Smooth muscle cell (in vitro differentiated cells): Measurements from ENCODE around the gene SDK1. TPM values are rescaled to one million over a fixed set of nuclear protein-coding genes. Genes with fewer than 3 reads are reported as not detected.

Experiments used
- DNase-seq: peaks from one replicate; lab custom pipeline; 2025; ENCODE audit not compliant: unreplicated experiment; lab: John Stamatoyannopoulos, UW
- H2AFZ ChIP-seq: fragments of 200-600 bp; sonication (generic); 2 replicates; pipeline ENCODE4 v1.6.0; 2016; ENCODE audit warnings: antibody characterized with exemption, low read depth, mild to moderate bottlenecking
- H3F3A ChIP-seq: fragments of 200-600 bp; sonication (generic); 2 replicates; pipeline ENCODE4 v1.6.0; 2017; ENCODE audit warnings: antibody characterized with exemption, low read depth
- H3K27ac ChIP-seq: fragments of 200-600 bp; sonication (generic); 2 replicates; pipeline ENCODE4 v1.5.1; 2016; ENCODE audit warnings: low read depth, mild to moderate bottlenecking
- H3K27me3 ChIP-seq: fragments of 200-600 bp; sonication (generic); 2 replicates; pipeline ENCODE4 v1.6.1; 2016; ENCODE audit warnings: low read depth, mild to moderate bottlenecking
- H3K36me3 ChIP-seq: fragments of 200-600 bp; sonication (generic); 2 replicates; pipeline ENCODE4 v1.5.1; 2016; ENCODE audit warnings: low read depth
- H3K4me1 ChIP-seq: fragments of 200-600 bp; sonication (generic); 2 replicates; pipeline ENCODE4 v1.5.1; 2016; ENCODE audit warnings: low read depth
- H3K4me2 ChIP-seq: fragments of 200-600 bp; sonication (generic); 2 replicates; pipeline ENCODE4 v1.6.0; 2016; ENCODE audit warnings: mild to moderate bottlenecking
- H3K4me3 ChIP-seq: fragments of 200-600 bp; sonication (generic); 2 replicates; pipeline ENCODE4 v1.5.1; 2016; ENCODE audit warnings: mild to moderate bottlenecking
- H3K79me2 ChIP-seq: fragments of 200-600 bp; sonication (generic); 2 replicates; pipeline ENCODE4 v1.6.0; 2016; ENCODE audit warnings: low read depth, mild to moderate bottlenecking
- H3K9ac ChIP-seq: fragments of 200-600 bp; sonication (generic); 2 replicates; pipeline ENCODE4 v1.6.0; 2016; ENCODE audit warnings: low read depth
- H3K9me3 ChIP-seq: fragments of 200-600 bp; sonication (generic); replicated peaks from 2 replicates; pipeline ENCODE4 v1.5.1; 2016; ENCODE audit warnings: low read depth
- H4K20me1 ChIP-seq: fragments of 200-600 bp; sonication (generic); 2 replicates; pipeline ENCODE4 v1.6.0; 2016; ENCODE audit warnings: low read depth
- WGBS: methylation state at CpG from one replicate; pipeline ENCODE4 v1.1.7; 2016; ENCODE audit warnings: low lambda C conversion rate; 5-methylcytosine and 5-hydroxymethylcytosine counted together
- polyA plus RNA-seq: library from polyadenylated mRNA; unstranded; fragments of >200 nt; fragmentation: Nextera tagmentation; extraction: Ambion mirVana; gene quantifications from 2 replicates; pipeline ENCODE4 v1.2.1, GENCODE V29; 2016
- total RNA-seq: library from RNA; depleted of rRNA; stranded (reverse); fragments of >200 nt; gene quantifications from 2 replicates; pipeline ENCODE4 v1.2.3, GENCODE V29; 2014
- TF ChIP-seq, protein P1 (sequence below): fragments of 200-600 bp; sonication (generic); IDR thresholded peaks from 2 replicates; pipeline ENCODE4 v1.5.1; 2017; ENCODE audit warnings: borderline replicate concordance, mild to moderate bottlenecking, antibody characterized with exemption; ENCODE audit not compliant: insufficient read depth, poor library complexity, severe bottlenecking

Gene SDK1
- total and polyA plus RNA-seq, 2 experiments from 2014 or later = 1.1 to 2.5 TPM

DNA sequence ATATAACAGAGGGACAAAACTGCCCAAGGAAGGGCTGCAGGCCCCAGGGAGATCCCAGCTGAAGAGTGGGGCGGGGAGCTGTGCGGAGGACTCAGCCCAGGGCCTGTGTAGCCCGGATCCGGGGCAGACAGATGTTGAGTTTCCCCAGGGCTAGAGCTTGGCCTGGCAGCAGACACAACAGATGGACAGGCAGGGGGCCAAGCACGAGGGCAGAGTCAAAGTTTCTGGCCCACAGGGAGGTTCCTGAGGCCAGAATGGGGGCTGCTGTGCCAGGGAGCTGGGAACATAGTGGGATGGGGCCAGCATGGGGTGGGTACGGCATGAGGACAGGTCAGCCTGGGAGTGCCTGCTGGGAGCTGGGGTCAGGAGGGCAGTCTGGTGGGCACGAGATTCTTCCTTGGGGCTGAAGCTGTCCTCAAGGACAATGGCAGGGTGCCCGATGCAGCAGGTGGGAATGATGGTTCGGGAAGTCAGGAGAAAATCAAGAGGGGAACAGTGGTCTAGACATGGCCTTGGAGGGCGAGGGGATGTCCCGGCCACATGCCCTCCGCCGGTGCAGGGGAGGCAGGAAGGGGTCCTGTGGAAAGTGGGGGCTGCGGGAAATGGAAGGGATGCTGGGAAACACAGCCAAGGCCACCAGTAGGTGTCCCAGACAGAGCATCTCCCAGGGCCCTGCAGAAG is 862.0 kb downstream of the SDK1 start:
- Histone ChIP-seq H3K79me2 (no peaks in the 10 kb centered on the region), H3K9ac (no peak overlapping the region), H3K27ac (no peak overlapping the region), H3K9me3 (no peaks in the 10 kb centered on the region), H3F3A (no peaks in the 10 kb centered on the region), H4K20me1 (no peaks in the 10 kb centered on the region), H3K36me3 (no peaks in the 10 kb centered on the region), H3K27me3 (no peaks in the 10 kb centered on the region), H3K4me1 (no peaks in the 10 kb centered on the region), H2AFZ (no peak overlapping the region), H3K4me2 (no peak overlapping the region), H3K4me3 (no peak overlapping the region)
- TF ChIP-seq, protein P1, sequence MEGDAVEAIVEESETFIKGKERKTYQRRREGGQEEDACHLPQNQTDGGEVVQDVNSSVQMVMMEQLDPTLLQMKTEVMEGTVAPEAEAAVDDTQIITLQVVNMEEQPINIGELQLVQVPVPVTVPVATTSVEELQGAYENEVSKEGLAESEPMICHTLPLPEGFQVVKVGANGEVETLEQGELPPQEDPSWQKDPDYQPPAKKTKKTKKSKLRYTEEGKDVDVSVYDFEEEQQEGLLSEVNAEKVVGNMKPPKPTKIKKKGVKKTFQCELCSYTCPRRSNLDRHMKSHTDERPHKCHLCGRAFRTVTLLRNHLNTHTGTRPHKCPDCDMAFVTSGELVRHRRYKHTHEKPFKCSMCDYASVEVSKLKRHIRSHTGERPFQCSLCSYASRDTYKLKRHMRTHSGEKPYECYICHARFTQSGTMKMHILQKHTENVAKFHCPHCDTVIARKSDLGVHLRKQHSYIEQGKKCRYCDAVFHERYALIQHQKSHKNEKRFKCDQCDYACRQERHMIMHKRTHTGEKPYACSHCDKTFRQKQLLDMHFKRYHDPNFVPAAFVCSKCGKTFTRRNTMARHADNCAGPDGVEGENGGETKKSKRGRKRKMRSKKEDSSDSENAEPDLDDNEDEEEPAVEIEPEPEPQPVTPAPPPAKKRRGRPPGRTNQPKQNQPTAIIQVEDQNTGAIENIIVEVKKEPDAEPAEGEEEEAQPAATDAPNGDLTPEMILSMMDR = no peak
- DNase-seq = no peak
- WGBS = 89% methylated on average over 14 of the region's 14 CpGs

DNA sequence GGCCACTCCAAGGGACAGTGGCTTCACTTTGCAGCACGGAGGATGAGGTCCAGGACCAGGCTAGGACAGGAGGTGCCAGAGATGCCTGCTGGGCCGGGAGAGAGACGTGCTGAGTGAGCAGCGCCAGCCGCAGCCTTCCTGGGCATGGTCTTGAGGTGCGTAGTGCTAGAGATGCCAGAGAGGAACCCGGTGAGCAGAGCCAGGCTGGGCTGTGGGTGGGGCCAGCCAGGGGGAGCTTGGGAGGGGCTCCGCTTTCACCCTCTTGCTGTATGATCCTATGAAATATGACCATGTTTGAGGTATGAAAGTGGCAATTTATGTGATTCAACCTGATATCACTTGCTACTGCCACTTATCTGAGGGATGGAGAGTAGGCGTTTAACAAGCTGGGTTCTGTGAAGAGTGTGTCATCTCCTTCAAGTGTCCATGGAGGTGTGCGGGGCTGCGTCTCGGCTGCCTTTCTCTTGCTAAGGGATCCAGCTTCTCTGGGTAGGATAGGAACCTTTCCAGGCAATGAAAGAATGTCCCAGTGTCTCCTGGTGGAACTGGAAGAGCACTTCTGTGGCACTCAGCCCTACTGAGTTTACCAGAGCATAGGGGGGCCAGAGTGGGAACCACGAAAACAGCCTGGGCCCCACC is 862.6 kb downstream of the SDK1 start:
- no peaks in the 10 kb centered on the region for H3K79me2 ChIP-seq
- no peaks in the 10 kb centered on the region for H3K4me1 ChIP-seq
- no peak overlapping the region for H3K4me2 ChIP-seq
- no peak overlapping the region for H3K4me3 ChIP-seq
- no peak for DNase-seq
- H3F3A ChIP-seq = no peaks in the 10 kb centered on the region
- TF ChIP-seq, protein P1 = no peak
- H3K27me3 ChIP-seq = no peaks in the 10 kb centered on the region
- no peak overlapping the region for H3K9ac ChIP-seq
- H3K36me3 ChIP-seq = no peaks in the 10 kb centered on the region
- 93% methylated on average over 13 of the region's 13 CpGs for WGBS
- H2AFZ ChIP-seq = no peak overlapping the region
- no peaks in the 10 kb centered on the region for H3K9me3 ChIP-seq
- H4K20me1 ChIP-seq = no peaks in the 10 kb centered on the region
- no peak overlapping the region for H3K27ac ChIP-seq

DNA sequence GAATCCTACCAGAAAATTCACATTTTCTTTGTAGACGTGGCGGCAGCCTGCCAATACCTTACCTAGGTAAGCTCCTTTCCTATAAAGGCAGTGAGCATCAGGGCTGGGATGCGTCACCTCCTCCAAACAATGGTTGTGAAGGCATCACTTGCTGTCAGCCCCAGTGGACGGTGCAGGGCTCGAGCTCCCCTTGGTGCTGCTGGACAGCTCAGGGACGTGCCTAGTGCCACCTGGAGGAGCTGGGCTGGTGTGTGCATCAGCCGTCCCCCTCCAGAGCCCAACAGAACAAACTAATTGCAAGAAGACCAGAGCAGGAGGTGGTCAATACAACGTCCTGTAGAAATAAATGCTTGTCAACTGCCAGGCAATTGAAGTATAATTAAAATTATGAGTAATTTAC is 863.5 kb downstream of the SDK1 start:
- no peak for DNase-seq
- Histone ChIP-seq H3K36me3 (no peaks in the 10 kb centered on the region), H3K9me3 (no peaks in the 10 kb centered on the region), H3K4me1 (no peaks in the 10 kb centered on the region), H3K79me2 (no peaks in the 10 kb centered on the region), H3F3A (no peaks in the 10 kb centered on the region), H3K27ac (no peak overlapping the region), H4K20me1 (no peaks in the 10 kb centered on the region), H2AFZ (no peak overlapping the region), H3K4me2 (no peak overlapping the region), H3K9ac (no peak overlapping the region), H3K4me3 (no peak overlapping the region), H3K27me3 (no peaks in the 10 kb centered on the region)
- 86% methylated on average over 8 of the region's 8 CpGs for WGBS
- TF ChIP-seq, protein P1 = no peak

DNA sequence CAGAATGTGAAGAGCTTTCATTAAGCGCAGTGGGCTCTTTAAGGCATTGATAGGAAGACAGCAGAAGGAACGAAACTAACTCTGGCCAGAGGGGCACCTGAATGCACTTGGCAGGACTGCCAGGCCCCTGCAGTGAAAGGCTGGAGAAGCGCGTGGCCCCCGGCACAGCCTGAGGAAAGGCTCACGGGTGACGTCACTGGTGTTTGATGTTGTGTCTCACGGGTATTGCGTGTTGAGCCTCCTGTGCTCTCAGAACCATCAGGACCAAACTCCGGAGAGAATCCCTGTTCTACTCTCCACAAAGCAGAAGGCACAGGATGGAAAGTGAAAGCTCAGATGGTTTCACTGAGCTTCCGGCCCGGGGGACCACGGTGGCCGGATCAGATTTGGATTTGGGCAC is 865.3 kb downstream of the SDK1 start:
- TF ChIP-seq, protein P1 = no peak
- no peak overlapping the region for H2AFZ ChIP-seq
- H3K4me2 ChIP-seq = no peak overlapping the region
- no peaks in the 10 kb centered on the region for H3K4me1 ChIP-seq
- no peaks in the 10 kb centered on the region for H3K79me2 ChIP-seq
- WGBS = 96% methylated on average over 14 of the region's 14 CpGs
- H3K9me3 ChIP-seq = no peaks in the 10 kb centered on the region
- H3K27me3 ChIP-seq = no peaks in the 10 kb centered on the region
- H3K4me3 ChIP-seq = no peak overlapping the region
- H3K36me3 ChIP-seq = no peaks in the 10 kb centered on the region
- H4K20me1 ChIP-seq = no peaks in the 10 kb centered on the region
- no peak overlapping the region for H3K9ac ChIP-seq
- DNase-seq = no peak
- H3F3A ChIP-seq = no peaks in the 10 kb centered on the region
- H3K27ac ChIP-seq = no peak overlapping the region
